HG03066 (cell line): ENCODE measurements around the gene SRA1.

Experiments
- ATAC-seq: cut with Tn5 transposase; IDR thresholded peaks from one replicate; pipeline ENCODE4 v1.9.1; 2021; ENCODE audit warnings: low read depth; ENCODE audit not compliant: unreplicated experiment

The SRA1 gene

DNA sequence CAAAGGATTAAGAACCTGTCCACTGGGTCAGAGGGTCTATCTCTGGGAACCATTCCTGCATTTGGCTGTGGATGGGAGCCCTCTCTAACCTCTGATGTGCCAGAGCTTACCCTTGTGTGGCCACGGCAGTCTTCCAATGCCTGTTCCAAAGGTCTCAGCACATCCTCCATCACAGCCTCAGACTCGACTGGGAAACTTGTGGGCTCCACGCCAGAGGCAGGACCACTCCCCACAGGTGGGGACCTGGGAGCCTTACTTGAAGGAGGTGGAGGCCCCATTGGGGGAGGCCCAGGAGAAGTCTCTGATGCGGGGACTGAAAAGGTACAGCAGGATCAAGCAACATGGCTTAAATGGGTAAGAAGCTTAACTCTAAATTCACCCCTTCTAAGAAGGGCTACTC, 5.4 kb downstream of the SRA1 start:
- ATAC-seq, result no peak

DNA sequence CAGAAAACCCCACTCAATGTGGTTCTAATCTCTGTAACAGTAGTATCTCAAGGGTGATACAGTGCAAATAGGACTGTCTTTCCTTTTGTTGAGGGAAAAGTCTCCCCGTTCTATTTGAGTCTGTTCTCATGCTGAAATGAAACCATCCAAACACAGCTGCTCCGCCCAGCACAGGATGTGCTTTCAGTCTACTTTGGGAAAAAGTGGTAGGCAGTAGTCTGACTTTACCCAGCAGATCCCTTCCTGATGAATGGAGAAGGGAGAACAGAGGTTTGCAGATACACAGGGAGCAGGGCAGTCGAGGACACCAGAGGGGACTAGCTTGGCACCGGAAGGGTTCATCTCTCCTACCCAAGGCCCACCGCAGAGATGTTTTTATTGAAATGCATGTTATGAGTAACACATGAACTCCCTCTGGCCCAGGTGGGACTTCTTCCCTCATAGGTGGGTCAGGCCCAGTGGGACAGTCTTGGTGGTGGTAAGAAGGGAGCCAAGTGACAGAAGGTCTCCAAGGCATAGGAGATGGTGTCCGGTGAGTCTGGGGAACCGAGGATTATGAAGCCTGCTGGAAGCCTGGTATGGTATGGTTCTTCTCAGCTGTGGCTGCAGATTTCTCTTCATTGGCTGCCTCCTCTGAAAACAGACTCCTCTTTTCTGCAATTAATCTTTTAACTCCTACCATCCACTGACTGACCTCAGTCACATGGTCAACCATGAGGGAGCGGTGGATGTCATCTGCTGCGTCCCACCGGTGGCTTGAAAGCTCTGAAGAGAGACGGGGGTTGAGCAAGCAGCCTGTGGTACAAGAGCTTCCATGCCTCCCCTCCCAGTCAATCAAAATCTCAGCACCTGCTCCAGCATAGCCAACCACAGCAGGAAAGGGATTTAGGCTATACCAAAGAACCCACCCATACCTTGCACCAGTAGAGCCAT, 6.9 kb downstream of the SRA1 start:
- no peak for ATAC-seq

DNA sequence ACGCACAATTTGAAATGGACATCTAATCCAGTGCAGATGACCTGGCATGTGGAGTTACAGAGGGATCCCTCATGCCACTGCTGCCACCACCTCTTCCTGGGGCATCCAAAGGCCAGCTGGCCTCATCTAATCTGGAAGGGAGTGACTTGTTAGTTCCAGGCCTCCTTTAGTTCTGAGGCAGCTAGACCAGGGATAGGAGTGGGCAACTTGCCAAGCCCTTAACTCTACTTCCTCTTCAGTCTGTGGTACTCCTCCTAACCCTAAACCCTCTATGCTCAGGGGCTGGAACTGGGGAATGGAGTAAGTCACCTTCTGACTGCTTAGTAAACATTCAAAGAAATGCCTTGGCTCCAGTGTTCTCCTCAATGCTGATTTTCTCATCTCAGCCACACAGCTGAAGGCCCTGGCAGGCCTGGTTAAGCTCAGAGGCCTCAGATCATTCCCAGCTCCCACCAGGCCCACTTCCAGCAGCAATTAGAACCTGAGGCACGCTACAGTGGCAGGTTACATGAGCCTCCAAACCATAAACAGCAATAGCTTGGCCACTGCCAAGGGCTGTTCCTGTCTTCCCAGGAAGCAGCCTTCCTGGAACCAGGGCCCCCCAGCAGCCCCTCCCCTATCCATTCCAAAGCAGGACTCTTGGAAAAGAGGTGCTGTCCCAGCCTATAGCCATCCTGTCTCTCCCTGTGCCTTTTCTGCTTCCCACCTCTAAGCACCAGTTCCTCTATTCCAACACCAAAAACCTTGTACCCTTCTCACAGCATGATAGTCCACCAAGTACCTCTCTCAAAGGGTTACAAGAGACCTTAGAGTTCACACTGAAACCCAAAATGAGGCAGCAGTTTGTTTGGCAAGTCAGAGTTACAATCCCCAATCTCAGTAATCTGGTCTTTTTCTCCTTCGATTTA, 7.8 kb downstream of the SRA1 start:
- no peak for ATAC-seq

DNA sequence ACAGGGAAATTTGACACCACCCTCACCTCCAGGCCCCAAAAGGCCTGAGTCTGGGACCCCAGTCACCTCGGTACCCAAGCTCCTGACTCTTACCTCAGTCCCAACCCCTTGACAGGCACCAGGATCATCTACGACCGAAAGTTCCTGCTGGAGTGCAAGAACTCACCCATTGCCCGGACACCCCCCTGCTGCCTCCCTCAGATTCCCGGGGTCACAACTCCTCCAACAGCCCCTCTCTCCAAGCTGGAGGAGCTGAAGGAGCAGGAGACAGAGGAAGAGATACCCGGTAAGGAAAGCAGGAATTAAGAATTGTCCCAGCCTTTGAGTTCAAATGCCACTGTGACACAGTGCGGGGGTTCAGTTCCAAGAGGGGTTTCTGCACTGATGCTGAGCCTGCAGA, 8.5 kb downstream of the SRA1 start:
- no peak for ATAC-seq

DNA sequence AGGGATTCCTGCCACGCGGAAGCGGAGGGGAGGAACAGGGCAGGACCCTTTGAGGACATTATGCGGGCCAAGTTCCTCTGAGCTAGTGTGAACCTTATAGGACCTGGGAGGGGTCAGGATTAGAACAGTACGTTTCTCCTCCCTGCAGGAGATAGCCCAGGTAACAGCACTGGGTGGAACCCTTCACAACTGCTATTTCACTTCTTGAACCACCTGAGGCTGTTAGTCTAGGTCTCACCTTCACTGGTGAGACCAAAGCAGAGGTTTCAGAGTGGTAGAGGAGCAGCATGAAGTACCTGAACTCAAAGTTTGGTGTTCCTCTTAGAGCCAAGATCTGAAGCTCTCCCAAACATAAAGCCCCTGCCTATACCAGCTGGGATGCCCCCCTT, 9.0 kb downstream of the SRA1 start:
- no peak for ATAC-seq

DNA sequence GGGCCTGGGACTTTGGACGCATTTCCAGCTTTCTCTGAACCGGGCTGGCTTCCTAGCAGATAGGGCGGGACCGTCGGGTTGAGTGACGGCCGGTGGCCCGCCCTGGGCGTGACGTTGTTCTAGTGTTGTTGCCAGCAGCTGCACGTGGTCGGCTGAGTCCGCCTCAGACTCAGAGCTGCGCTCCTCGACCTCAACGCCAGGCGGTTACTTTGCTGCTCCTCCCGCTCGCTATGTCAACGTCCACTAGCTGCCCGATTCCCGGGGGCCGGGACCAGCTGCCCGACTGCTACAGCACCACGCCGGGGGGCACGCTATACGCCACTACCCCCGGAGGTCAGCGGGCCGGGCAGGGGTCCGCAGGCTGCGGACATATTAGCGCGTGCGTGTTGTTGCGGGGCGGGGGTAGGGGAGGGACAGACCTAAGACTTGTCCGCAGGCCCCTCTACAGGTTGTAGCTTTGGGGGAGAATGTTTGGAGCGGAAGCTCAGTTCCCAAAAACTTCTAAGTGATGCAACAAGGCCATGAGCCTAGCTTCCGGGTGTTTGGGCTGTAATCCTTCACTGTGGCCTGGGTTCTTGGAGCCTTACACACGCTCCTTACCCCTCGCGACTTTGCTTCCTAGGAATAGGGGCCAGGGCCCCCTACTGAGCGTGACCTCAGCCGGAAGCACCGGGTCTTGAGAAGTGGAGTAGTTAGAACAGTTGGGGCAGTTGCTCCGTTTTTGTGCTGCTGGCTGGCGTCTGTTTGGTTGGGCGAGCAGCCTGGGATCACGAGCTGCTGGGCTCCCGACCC, 9.6 kb downstream of the SRA1 start, which contains the start of gene EIF4EBP3:
EIF4EBP3 (plus strand) TSS at position 155 of the 792 bp plus-strand sequence; CDS start at position 231, 76 bp downstream.
- ATAC-seq, result peak; percentile 99

DNA sequence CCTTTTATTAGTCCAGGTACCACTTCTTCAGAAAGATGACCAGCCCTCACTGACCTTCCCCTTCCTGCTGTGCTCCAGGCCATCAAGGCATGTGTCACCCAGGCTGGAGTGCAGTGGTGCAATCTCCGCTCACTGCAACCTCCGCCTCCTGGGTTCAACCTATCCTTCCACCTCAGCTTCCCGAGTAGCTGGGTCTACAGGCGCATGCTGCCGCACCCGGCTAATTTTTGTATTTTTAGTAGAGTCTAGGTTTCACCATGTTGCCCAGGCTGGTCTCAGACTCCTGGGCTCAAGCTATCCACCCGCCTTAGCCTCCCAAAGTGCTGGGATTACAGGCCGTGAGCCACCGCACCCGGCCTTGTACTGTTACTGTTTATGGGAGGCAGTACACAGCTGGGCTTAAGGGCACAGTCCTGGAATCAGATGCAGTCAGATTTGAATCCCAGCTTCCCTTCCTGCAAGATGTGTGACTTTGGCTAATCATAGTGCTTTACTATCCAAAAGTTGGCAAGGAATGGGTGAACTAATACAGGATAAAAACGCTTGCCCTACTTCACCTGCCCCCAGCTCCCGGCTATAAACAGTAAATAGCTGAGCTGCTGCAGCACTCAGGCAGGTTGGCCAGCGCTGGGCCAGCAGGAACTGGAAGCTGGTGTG, 10.3 kb downstream of the SRA1 start:
- ATAC-seq, result no peak

DNA sequence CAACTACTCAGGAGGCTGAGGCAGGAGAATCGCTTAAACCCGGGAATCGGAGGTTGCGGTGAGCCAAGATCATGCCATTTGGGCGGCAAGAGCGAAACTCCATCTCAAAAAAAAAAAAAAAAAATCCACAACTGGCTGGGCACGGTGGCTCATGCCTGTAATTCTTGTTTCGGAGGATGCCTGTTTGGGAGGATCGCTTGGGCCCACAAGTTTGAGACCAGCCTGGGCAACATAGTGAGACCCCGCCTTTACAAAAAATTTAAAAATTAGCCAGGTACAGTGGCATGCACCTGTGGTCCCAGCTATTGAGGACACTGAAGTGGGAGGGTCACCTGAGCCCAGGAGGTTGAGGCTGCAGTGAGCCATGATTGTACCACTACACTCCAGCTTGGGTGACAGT, 11.7 kb downstream of the SRA1 start:
- no peak for ATAC-seq

DNA sequence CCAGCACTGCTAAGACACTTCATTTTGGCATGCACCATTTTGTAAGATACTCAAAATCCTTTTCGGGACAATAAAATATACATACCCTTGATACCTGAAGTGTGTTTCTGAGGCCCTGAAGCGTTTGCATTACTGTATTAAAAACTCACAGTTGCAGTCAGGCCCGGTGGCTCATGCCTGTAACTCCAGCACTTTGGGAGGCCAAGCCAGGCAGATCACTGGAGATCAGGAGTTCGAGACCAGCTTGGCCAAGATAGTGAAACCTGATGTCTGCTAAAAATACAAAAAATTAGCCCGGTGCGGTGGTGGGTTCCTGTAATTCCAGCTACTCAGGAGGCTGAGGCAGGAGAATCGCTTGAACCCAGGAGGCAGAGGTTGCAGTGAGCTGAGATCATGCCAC, 12.3 kb downstream of the SRA1 start:
- no peak for ATAC-seq

DNA sequence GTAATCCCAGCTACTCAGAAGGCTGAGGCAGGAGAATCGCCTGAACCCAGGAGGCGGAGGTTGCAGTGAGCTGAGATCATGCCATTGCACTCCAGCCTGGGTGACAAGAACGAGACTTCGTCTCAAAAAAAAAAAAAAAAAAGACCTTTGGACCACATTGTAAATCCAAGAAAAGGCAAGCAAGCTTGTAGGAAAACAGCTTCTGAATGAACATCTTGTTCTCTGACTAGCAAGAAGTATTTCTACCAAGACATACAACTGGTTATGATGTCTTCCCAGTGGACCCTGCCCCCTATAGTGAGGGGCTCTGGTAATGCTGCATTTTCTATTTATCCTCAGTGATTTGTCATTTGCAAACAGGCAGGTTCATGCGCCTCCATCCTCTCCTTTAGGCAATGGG, 14.3 kb downstream of the SRA1 start:
- ATAC-seq, result no peak

DNA sequence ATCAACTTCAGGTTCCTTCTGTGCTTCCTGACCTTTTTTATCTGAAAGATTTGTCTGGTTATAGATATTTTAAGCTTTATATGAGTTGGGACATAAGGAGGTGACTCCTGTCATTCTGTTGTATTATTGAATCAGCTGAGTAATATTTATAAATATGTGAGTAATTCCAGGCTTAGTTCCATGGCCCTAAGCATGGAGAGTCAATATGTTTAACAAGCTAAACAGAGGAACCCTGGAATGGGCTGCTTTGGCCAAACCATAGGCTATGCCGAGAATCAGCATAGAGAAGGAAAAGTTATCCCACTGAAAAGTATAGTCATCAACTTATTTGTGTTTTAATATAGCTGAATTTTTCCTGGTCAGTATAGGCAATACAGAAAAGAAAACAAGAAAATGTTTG, 17.0 kb downstream of the SRA1 start:
- no peak for ATAC-seq

DNA sequence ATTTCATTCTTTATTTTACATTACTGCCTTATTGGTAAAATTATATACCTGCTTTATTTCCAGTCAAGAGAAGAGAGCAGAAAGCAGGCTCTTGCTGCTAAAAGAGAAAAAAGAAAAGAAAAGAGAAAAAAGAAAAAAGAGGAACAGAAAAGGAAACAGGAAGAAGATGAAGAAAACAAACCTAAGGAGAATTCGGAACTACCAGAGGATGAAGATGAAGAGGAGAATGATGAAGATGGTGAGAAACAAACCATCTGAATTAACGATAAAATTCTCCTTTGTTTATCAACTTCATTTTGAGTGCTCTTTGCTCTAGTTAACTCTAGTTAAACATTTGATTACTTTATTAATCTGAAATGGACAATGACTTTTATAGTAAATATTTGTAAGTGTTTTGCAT, 33.3 kb downstream of the SRA1 start:
- ATAC-seq, result no peak

DNA sequence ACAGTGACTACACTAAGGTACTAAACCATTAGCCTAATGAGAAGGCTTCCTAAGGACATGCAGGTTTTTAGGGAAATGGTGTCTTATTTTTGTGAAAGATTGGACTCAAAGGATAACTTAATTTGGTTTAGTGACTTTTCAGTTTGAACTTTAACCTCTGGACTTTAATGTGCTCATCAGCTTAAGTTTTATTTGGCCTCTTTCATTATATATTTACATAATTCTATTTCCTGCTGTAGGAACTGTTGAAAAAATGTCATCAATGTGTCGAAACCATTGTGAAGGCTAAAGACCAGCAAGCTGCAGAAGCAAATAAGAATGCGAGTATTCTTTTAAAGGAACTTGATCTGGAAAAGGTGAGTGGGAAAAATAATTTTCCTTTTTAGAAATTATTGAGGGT, 44.1 kb downstream of the SRA1 start:
- ATAC-seq, result no peak

DNA sequence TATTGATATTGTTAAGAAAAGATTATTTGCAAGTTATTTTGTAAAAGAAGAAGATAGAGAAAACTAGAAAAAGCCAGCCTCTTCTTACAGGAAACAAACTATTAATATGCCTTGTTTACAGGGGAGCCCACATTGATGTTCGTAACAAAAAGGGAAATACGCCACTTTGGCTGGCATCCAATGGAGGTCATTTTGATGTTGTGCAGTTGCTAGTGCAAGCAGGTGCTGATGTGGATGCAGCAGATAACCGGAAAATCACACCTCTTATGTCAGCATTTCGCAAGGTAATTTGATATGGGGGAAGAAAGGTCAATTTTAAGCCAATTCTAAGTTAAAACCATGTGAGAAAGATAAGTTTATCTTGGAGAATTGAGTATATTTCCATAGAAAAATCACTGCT, 47.4 kb downstream of the SRA1 start:
- ATAC-seq, result no peak

DNA sequence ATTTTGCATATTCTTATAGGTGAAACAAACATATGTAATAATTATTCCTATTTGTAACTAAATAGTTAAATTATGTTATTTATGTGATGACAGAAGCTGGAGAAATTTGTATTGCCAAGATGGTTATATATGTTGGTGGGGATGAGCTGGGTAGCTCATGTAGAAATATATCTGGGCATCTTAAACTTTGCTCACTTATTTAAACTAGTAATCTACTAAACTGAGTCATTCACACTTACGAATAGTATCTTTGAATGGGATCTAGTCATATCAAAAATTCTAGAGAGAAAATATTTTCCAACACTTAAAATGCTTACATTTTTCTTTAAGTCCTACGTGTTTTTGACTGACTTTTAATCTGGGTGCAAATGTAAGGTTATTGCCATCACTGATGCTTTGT, 54.4 kb downstream of the SRA1 start:
- no peak for ATAC-seq
